K562 treated with DMSO at 1 percent for 24 hours (cell line): ENCODE data around the gene MAPK8. TPM values are rescaled to one million over a fixed set of nuclear protein-coding genes. Genes with fewer than 3 reads are reported as not detected.

Source experiments
- total RNA-seq: library from RNA; unstranded; fragments of 300-600 nt; gene quantifications from 2 replicates; pipeline ENCODE4 v1.2.3, GENCODE V29; 2022; ENCODE audit warnings: low read depth; ENCODE audit not compliant: insufficient read depth

The MAPK8 gene
- 34.9 and 44.3 TPM in 2 replicates for total RNA-seq

DNA sequence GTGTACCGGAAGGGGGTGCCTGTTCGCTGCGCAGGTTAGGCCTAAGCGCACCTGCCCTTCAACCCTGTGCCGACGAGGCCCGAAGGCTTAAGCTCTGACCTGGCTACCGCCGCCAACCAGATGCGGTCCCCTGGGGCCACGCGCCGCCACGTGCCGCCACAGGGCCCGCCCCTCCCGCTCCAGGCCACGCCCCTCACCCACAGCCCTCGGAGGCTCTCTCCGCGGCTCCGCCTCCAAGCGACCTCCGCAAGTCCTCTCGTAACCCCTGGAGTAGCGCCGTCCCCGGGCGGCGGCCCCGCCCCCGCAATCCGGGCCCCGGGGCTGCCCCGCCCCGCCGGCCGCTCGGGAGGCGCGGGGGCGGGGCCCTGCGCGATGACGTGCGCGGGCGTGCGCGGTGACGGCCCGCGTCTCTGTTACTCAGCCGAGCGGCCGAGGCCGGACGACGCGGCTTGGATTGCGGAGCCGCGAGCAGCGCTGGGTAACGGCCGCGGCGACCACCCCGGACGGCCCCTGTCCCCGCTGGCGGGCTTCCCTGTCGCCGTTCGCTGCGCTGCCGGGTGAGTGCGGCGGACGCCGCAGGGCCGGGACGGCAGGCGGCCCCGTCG lies at the start of gene MAPK8:
MAPK8 (plus strand) TSS at position 413 of the 605 bp plus-strand sequence. CDS start 94,984 bp downstream, outside the sequence.

DNA sequence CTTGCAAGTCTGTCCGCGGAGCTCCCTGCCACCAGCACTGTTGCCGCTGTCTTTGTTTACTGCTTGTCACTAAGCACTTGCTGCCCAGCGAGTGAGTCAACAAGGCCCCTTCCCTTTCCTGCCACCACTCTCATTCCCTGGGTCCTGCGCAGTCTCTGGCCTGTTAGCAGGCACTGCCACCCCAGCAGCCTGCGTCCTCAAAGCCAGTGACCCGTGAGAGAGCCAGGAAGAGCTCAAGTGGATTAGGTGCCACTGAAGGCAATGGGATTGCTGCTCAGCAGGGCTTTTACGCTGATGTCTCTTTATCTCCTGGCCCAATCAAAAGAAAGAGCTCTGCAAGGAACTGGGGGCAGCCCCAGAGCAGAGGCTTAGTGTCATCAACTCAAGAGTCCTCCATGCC lies 31.8 kb upstream of the MAPK8 start, which contains the start of gene FRMPD2:
FRMPD2 (minus strand) TSS at position 61 of the 400 bp plus-strand sequence. CDS start 129 bp downstream, outside the sequence.

Other genes starting within 250 kb of the MAPK8 start
- gene FRMPD2, start 32.0 kb upstream of the MAPK8 start, total RNA-seq: not detected in 2 replicates